HG03108 (cell line): ENCODE measurements around the gene NBL1.
"Not testable (repeated sequence)": the region's sequence is repeated elsewhere in the genome, so short reads cannot be mapped to it uniquely, and the experiment has no call there.

Experiments
- ATAC-seq: cut with Tn5 transposase; IDR thresholded peaks from one replicate; pipeline ENCODE4 v1.9.1; 2021; ENCODE audit warnings: moderate library complexity; ENCODE audit not compliant: unreplicated experiment

The NBL1 gene

GRCh38 chr1:19621274-19621950 is 22.7 kb upstream of the NBL1 start:
- ATAC-seq, result no peak

GRCh38 chr1:19622204-19622603 is 21.9 kb upstream of the NBL1 start:
- ATAC-seq, result no peak

- ATAC-seq, result no peak
Observed at GRCh38 chr1:19623523-19623922, 20.6 kb upstream of the NBL1 start.

- ATAC-seq, result no peak
Observed at GRCh38 chr1:19625291-19625937, 18.7 kb upstream of the NBL1 start.

- no peak for ATAC-seq
Observed at GRCh38 chr1:19628879-19629278, 15.2 kb upstream of the NBL1 start.

GRCh38 chr1:19629357-19629756 is 14.8 kb upstream of the NBL1 start:
- ATAC-seq, result no peak

- not testable (repeated sequence) for ATAC-seq
Observed at GRCh38 chr1:19630192-19630591, 13.9 kb upstream of the NBL1 start.

GRCh38 chr1:19630720-19631395 is 13.3 kb upstream of the NBL1 start:
- no peak for ATAC-seq

- ATAC-seq, result no peak
Observed at GRCh38 chr1:19632211-19632610, 11.9 kb upstream of the NBL1 start.

- no peak for ATAC-seq
Observed at GRCh38 chr1:19633106-19633505, 11.0 kb upstream of the NBL1 start.

- ATAC-seq, result not testable (repeated sequence)
Observed at GRCh38 chr1:19635064-19635463, 9.0 kb upstream of the NBL1 start.

- no peak for ATAC-seq
Observed at GRCh38 chr1:19635646-19636045, 8.5 kb upstream of the NBL1 start.

GRCh38 chr1:19636065-19636464 is 8.0 kb upstream of the NBL1 start:
- no peak for ATAC-seq

GRCh38 chr1:19636749-19637148 is 7.4 kb upstream of the NBL1 start:
- not testable (repeated sequence) for ATAC-seq

GRCh38 chr1:19637606-19638005 is 6.5 kb upstream of the NBL1 start:
- ATAC-seq, result no peak

- ATAC-seq, result not testable (repeated sequence)
Observed at GRCh38 chr1:19639228-19639627, 4.9 kb upstream of the NBL1 start.

- no peak for ATAC-seq
Observed at GRCh38 chr1:19639999-19640362, 4.1 kb upstream of the NBL1 start.

GRCh38 chr1:19640363-19641316 is 3.5 kb upstream of the NBL1 start:
- no peak for ATAC-seq

GRCh38 chr1:19643121-19643520 is 990 bp upstream of the NBL1 start:
- ATAC-seq, result no peak

- no peak for ATAC-seq
Observed at GRCh38 chr1:19644395-19644680, 227 bp downstream of the NBL1 start.

GRCh38 chr1:19644681-19645410 is 735 bp downstream of the NBL1 start:
- no peak for ATAC-seq
